Measurements from ENCODE around the gene PCMTD2.

The PCMTD2 gene

GRCh38 chr20:64211874-64212658 lies 43.5 kb upstream of the PCMTD2 start:
- TF ChIP-seq CTCF (IDR thresholded peaks at IDR 0.05; ENCODE audit: low read depth, low read length, missing control alignments), result no peak
- H3K4me3 ChIP-seq (ENCODE audit: low read depth, low read length), result no peak overlapping the region
- no peak for DNase-seq (ENCODE audit: low read depth)
- in situ Hi-C loops (cut with HindIII; ENCODE audit: low sequenced_read_pairs), result no loop called here

- H3K4me3 ChIP-seq (ENCODE audit: low read depth, low read length), result no peak overlapping the region
- no peak for DNase-seq (ENCODE audit: low read depth)
- TF ChIP-seq CTCF (IDR thresholded peaks at IDR 0.05; ENCODE audit: low read depth, low read length, missing control alignments), result no peak
- in situ Hi-C loops (cut with HindIII; ENCODE audit: low sequenced_read_pairs), result no loop called here
Measured at GRCh38 chr20:64212755-64213154, 42.8 kb upstream of the PCMTD2 start.

- TF ChIP-seq CTCF (IDR thresholded peaks at IDR 0.05; ENCODE audit: low read depth, low read length, missing control alignments), result no peak
- in situ Hi-C loops (cut with HindIII; ENCODE audit: low sequenced_read_pairs), result no loop called here
- no peak for DNase-seq (ENCODE audit: low read depth)
- H3K4me3 ChIP-seq (ENCODE audit: low read depth, low read length), result no peak overlapping the region
Measured at GRCh38 chr20:64214113-64214512, 41.4 kb upstream of the PCMTD2 start.

GRCh38 chr20:64214952-64215351 lies 40.6 kb upstream of the PCMTD2 start:
- DNase-seq (ENCODE audit: low read depth), result no peak
- TF ChIP-seq CTCF (IDR thresholded peaks at IDR 0.05; ENCODE audit: low read depth, low read length, missing control alignments), result no peak
- in situ Hi-C loops (cut with HindIII; ENCODE audit: low sequenced_read_pairs), result no loop called here
- H3K4me3 ChIP-seq (ENCODE audit: low read depth, low read length), result no peak overlapping the region

- H3K4me3 ChIP-seq (ENCODE audit: low read depth, low read length), result no peak overlapping the region
- DNase-seq (ENCODE audit: low read depth), result no peak
- TF ChIP-seq CTCF (IDR thresholded peaks at IDR 0.05; ENCODE audit: low read depth, low read length, missing control alignments), result no peak
- in situ Hi-C loops (cut with HindIII; ENCODE audit: low sequenced_read_pairs), result no loop called here
Measured at GRCh38 chr20:64216036-64216435, 39.5 kb upstream of the PCMTD2 start.

- no peak for TF ChIP-seq CTCF (IDR thresholded peaks at IDR 0.05; ENCODE audit: low read depth, low read length, missing control alignments)
- in situ Hi-C loops (cut with HindIII; ENCODE audit: low sequenced_read_pairs), result no loop called here
- H3K4me3 ChIP-seq (ENCODE audit: low read depth, low read length), result no peak overlapping the region
- no peak for DNase-seq (ENCODE audit: low read depth)
Measured at GRCh38 chr20:64216910-64217309, 38.6 kb upstream of the PCMTD2 start.
